DLD1 (cell line): ENCODE data around the gene EML6.

Experiments
- in situ Hi-C: cut with HindIII; loops from 2 replicates; pipeline ENCODE4 v1.10.0; 2017; ENCODE audit warnings: low sequenced_read_pairs

The EML6 gene

GRCh38 chr2:54755641-54756326 is 32.3 kb downstream of the EML6 start:
- in situ Hi-C loops: no loop called here

GRCh38 chr2:54757500-54757899 is 34.0 kb downstream of the EML6 start:
- in situ Hi-C loops: no loop called here

- in situ Hi-C loops: no loop called here
These were observed 35.5 kb downstream of the EML6 start for GRCh38 chr2:54758951-54759350.

GRCh38 chr2:54760310-54760709 is 36.8 kb downstream of the EML6 start:
- in situ Hi-C loops: no loop called here

- in situ Hi-C loops: no loop called here
These were observed 40.3 kb downstream of the EML6 start for GRCh38 chr2:54763636-54764291.

- in situ Hi-C loops: no loop called here
These were observed 44.5 kb downstream of the EML6 start for GRCh38 chr2:54767921-54768320.

GRCh38 chr2:54768772-54769428 is 45.4 kb downstream of the EML6 start:
- in situ Hi-C loops: no loop called here

GRCh38 chr2:54770211-54770610 is 46.7 kb downstream of the EML6 start:
- in situ Hi-C loops: loop anchor here (5.0 kb wide), 1 partner anchor 107 kb away; no protein-coding TSS in a partner anchor

- in situ Hi-C loops: loop anchor here (5.0 kb wide), 1 partner anchor 107 kb away; no protein-coding TSS in a partner anchor
These were observed 47.2 kb downstream of the EML6 start for GRCh38 chr2:54770676-54771075.

GRCh38 chr2:54771166-54771885 is 47.9 kb downstream of the EML6 start:
- in situ Hi-C loops: loop anchor here (5.0 kb wide), 1 partner anchor 106 kb away; no protein-coding TSS in a partner anchor

- in situ Hi-C loops: loop anchor here (5.0 kb wide), 1 partner anchor 105 kb away; no protein-coding TSS in a partner anchor
These were observed 48.6 kb downstream of the EML6 start for GRCh38 chr2:54772110-54772509.

- in situ Hi-C loops: loop anchor here (5.0 kb wide), 1 partner anchor 105 kb away; no protein-coding TSS in a partner anchor
These were observed 49.1 kb downstream of the EML6 start for GRCh38 chr2:54772531-54772930.

GRCh38 chr2:54773233-54773632 is 49.8 kb downstream of the EML6 start:
- in situ Hi-C loops: loop anchor here (5.0 kb wide), 1 partner anchor 104 kb away; no protein-coding TSS in a partner anchor

- in situ Hi-C loops: loop anchor here (5.0 kb wide), 1 partner anchor 103 kb away; no protein-coding TSS in a partner anchor
These were observed 50.4 kb downstream of the EML6 start for GRCh38 chr2:54773838-54774237.

GRCh38 chr2:54775710-54776109 is 52.2 kb downstream of the EML6 start:
- in situ Hi-C loops: no loop called here

- in situ Hi-C loops: no loop called here
These were observed 53.0 kb downstream of the EML6 start for GRCh38 chr2:54776494-54776893.

GRCh38 chr2:54783349-54783748 is 59.9 kb downstream of the EML6 start:
- in situ Hi-C loops: no loop called here

GRCh38 chr2:54787270-54787669 is 63.8 kb downstream of the EML6 start:
- in situ Hi-C loops: no loop called here

- in situ Hi-C loops: no loop called here
These were observed 64.4 kb downstream of the EML6 start for GRCh38 chr2:54787755-54788366.

GRCh38 chr2:54789878-54790277 is 66.4 kb downstream of the EML6 start:
- in situ Hi-C loops: no loop called here
